Astrocyte of the spinal cord (primary cell): ENCODE data around the gene HOATZ.

Experiments
- DNase-seq: peaks from one replicate; pipeline ENCODE4 v3.0.0; 2011; ENCODE audit warnings: low read depth, low spot score
- H3K4me3 ChIP-seq: 2 replicates; pipeline ENCODE4 v1.5.1; 2011; ENCODE audit warnings: low read depth, mild to moderate bottlenecking, low read length, moderate library complexity
- in situ Hi-C: cut with HindIII; loops from 2 replicates; pipeline ENCODE4 v1.10.0; 2017; ENCODE audit warnings: low sequenced_read_pairs
- TF ChIP-seq, protein P1 (sequence below): IDR thresholded peaks from 2 replicates; pipeline ENCODE4 v1.5.1; 2012; ENCODE audit warnings: low read depth, mild to moderate bottlenecking, low read length, inconsistent platforms

The HOATZ gene

DNA sequence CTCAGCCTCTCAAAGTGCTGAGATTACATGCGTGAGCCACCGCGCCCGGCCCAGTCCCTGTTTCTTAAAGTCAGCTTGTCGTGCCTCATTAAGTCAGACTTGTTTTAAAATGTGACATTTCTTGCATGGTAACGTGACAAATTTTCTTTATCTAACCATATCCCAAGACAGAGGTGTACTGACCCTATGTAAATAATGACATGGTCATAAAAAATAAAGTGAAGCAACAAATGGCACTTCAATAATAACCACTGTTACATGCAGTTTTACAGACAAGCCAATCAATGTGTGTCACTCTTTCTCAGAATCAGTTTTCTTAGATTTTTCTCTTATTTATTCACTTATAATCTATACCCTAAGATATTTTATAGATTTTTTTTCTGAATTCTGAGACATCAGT is 61.2 kb downstream of the HOATZ start:
- in situ Hi-C loops, result no loop called here
- no peak overlapping the region for H3K4me3 ChIP-seq
- TF ChIP-seq, protein P1, sequence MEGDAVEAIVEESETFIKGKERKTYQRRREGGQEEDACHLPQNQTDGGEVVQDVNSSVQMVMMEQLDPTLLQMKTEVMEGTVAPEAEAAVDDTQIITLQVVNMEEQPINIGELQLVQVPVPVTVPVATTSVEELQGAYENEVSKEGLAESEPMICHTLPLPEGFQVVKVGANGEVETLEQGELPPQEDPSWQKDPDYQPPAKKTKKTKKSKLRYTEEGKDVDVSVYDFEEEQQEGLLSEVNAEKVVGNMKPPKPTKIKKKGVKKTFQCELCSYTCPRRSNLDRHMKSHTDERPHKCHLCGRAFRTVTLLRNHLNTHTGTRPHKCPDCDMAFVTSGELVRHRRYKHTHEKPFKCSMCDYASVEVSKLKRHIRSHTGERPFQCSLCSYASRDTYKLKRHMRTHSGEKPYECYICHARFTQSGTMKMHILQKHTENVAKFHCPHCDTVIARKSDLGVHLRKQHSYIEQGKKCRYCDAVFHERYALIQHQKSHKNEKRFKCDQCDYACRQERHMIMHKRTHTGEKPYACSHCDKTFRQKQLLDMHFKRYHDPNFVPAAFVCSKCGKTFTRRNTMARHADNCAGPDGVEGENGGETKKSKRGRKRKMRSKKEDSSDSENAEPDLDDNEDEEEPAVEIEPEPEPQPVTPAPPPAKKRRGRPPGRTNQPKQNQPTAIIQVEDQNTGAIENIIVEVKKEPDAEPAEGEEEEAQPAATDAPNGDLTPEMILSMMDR, result no peak
- DNase-seq, result no peak

DNA sequence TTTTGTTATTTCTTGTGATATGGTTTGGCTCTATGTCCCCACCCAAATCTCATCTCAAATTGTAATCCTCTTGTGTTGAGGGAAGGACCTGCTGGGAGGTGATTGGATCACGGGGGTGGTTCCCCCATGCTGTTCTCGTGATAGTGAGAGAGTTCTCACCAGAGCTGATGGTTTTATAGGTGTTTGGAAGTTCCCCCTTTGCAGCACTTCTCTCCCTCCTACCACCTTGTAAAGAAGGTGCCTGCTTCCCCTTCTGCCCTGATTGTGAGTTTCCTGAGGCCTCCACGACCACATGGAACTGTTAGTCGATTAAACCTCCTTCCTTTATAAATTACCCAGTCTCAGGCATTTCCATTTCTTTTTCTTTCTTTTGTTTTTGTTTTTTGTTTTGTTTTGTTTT is 63.2 kb downstream of the HOATZ start:
- H3K4me3 ChIP-seq, result no peak overlapping the region
- in situ Hi-C loops, result no loop called here
- no peak for DNase-seq
- TF ChIP-seq, protein P1, result no peak

DNA sequence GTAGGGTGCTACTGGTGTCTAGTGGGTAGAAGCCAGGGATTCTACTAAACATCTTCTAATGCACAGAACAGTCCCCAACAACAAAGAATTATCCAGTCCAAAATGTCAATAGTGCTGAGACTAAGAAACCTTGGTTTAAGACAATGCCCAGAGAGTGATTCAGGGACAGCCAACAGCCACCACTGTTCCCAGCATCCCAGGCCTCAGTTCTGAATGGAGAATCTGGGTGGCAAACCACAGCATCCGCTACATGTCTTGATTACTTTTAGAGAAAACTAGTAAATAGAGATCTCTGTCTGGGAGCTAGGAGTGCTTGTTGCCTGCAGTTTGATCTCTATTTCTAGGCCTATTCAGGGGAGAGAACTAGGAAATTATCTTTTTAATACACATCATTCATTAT is 66.8 kb downstream of the HOATZ start:
- TF ChIP-seq, protein P1, result no peak
- DNase-seq, result no peak
- in situ Hi-C loops, result no loop called here
- H3K4me3 ChIP-seq, result no peak overlapping the region

DNA sequence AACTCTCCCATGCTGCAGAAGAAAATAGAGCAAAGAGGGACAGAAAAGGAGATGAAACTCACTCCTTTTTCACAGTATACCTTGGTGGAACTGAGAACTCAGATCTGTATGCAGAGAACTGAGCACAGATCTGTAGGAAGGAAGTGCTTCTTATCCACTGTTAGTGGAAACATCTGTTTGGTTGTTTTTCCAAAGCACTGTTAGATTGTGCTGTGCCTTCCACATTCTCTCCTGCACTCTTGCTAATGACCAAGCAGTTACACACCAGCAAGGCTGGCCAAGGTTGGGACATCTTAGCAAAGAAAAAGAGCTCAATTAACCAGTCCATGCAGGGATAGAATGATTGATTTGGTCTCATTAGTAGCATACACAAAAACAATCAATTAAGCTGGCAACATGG is 67.6 kb downstream of the HOATZ start:
- no peak for DNase-seq
- H3K4me3 ChIP-seq, result no peak overlapping the region
- TF ChIP-seq, protein P1, result no peak
- in situ Hi-C loops, result no loop called here

DNA sequence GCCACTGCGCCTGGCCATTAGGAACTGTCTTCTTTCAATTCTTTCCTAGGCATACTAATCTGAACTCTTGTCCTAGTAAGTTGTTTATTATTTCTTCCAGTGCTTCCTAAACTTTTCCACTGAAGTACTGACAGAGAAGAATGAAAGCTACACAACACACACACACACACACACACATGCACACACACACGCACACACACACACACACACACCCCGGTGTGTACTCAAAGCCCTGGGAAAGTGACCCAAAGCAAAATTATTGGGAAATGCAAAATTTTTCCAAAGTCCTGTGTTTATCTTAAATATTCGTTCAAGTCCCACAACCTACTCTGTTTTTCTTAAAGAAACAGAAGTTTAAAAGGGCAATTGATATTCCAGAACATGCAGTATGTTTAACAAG is 68.3 kb downstream of the HOATZ start:
- in situ Hi-C loops, result no loop called here
- TF ChIP-seq, protein P1, result no peak
- H3K4me3 ChIP-seq, result no peak overlapping the region
- DNase-seq, result no peak

DNA sequence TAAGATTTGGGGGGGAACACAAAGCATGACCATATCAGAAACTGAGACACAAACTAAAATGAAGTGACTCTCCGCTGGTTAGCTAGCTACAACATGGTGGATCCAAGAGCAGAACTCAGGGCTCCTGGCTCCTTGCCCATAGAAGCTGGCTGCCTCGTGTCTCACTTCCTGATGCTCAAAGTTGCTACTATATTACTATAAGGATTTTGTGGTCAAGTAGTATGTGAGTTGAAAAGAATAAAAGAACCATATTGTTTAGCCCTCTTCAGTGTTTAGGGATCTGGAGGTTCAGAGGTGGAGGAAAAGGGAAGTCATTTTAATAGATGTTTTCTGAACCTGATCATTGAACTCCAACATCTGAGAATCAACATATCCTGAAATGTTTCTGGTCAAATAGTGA is 70.8 kb downstream of the HOATZ start:
- peak; percentile 75 for DNase-seq
- in situ Hi-C loops, result no loop called here
- TF ChIP-seq, protein P1, result no peak
- no peak overlapping the region for H3K4me3 ChIP-seq

DNA sequence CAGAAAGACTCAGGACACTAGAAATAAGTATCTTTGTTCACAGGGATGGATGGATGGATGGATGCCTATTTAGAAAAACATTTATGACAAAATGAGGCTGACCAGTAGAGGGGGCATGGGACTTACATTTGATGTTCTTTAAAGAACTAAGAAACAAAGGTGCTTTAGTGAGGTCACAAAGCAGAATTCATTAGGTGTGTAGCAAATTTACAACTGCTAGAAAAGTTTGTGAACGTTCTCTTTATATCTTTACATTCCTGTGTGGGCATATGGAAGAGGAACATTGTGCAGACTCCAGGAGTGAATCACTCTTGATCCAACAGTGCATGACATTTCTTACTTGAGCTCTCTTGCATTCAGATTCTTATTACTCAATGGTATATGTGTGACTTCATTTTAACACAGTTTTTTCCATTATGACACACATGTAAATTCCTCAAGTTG is 71.8 kb downstream of the HOATZ start:
- no peak overlapping the region for H3K4me3 ChIP-seq
- in situ Hi-C loops, result no loop called here
- TF ChIP-seq, protein P1, result peak; percentile 65
- DNase-seq, result peak; percentile 72
